T-helper 9 cell (primary cell): ENCODE measurements around the gene BRAF.
"Not testable (repeated sequence)": the region's sequence is repeated elsewhere in the genome, so short reads cannot be mapped to it uniquely, and the experiment has no call there.

Source experiments
- DNase-seq: peaks from one replicate; pipeline ENCODE4 v3.0.0-alpha.2; 2020

The BRAF gene

DNA sequence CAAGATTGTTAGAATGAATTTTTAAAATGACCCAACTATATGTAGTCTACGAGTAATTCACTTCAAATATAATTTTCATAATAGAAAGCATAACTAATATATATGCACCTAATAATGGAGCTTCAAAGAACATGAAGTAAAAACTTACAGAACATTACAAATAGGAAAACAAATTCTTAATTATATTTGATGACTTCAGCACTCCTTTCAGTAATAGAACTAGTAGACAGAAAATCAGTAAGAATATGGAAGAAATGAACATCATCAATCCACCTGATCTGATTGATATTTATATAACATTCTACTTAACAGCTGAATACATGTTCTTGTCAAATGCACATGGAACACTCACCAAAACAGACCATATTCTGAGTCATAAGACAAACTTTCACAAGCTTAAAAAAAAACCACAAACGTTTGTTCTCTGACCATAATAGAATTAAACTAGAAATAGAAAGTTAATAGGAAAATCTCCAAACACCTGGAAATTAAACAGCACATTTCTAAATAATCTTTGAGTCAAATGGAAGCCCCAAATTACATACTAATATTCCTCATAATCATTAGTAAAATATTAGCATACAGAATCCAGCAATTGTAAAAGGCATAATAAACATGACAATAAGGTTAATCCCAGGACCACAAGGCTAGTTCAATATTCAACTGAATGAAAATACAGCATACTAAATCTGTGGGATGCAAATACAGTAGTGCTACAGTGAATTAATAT lies 48.0 kb downstream of the BRAF start:
- no peak for DNase-seq

DNA sequence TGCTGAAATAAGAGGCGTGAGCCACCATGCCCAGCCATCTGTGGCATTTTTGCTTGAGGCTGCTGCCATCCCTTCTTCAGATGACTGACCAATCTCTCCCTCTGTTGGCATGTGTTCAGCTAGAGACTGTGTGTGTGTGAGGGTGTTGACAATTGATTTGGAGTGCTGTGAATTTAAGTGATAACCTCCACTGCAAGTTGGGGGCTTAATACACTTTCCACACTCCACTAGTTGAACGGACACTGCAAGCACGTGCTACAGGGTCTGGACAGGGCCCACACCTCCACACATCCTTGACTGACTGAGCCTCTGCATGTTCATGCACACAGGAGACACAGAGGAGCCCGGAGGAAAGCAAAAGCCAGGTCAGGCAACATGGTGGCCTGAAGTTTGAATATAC lies 51.3 kb downstream of the BRAF start:
- DNase-seq, result no peak

DNA sequence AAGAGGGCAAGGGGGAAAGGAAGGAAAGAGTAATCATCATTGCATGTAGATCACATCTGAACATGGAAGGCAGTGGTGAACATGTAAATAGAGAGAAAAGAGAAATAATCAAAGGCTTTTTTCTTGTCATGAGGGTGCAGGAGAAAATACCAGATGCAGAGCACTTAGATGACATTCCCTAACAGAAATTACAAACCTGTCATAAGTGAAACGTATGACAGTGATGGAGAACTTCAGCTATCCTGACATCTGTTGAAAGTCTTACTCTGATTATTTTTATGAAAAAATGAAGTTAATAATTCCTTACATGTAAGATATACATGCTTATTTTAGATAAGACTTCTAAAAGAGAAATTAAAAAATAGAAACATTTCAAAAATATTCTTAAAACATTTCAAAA lies 54.7 kb downstream of the BRAF start:
- no peak for DNase-seq

DNA sequence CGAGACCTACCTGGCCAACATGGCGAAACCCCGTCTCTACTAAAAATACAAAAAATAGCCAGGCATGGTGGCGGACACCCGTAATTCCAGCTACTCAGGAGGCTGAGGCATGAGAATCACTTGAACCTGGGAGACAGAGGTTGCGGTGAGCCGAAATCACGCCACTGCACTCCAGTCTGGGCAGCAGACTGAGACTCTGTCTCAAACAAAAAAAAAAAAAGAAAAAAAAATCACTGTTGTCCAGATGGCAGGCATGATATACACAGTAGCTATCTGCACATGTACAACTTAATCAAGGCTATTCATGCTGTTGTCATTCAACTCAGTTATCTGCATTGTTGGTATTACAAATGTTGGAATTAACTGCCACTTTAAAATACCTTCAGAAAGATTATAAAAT lies 55.3 kb downstream of the BRAF start:
- no peak for DNase-seq

DNA sequence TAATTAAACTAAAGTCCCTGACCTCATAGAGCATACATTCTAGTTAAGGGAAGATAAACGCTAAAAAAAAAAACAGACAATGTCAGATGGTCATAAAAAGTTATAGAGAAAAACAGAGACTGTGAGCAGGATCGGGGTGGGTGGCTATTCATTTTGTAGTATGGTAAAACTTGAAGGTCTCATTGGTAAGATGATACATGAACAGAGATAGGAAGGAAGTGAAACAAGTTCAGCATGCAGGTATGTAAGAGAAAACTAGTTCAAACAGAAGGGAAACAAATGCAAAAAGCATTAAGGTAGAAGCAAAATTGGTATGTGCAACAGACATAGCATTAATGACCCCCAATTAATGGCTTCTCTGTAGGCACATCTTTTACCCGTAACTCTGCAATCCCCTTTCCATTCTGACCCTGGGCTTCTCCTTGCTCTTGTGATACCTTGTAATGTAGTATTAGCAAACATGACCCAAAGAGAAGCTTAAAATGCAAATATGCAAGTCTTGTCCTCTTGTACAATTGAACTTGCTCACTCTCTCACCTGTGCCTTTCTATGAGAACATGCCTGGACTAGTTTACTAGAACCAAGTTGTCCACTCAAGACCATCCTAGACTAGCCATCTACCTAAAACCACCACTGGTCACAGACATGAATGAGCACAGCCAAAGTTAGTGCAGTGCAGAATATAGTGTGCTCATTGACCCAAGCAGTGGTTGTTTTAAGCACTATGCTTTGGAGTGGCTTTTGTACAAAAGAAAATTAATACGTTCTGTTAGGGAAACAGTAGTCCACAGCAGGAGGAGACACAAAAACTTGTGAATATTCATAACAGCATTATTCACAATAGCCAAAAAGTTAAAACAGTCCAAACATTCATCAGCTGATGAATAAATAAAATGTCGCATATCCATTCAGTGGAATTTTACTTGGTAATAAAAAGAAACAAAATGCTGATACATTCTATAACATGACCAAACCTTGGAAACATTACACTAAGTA lies 57.0 kb downstream of the BRAF start:
- DNase-seq, result no peak

DNA sequence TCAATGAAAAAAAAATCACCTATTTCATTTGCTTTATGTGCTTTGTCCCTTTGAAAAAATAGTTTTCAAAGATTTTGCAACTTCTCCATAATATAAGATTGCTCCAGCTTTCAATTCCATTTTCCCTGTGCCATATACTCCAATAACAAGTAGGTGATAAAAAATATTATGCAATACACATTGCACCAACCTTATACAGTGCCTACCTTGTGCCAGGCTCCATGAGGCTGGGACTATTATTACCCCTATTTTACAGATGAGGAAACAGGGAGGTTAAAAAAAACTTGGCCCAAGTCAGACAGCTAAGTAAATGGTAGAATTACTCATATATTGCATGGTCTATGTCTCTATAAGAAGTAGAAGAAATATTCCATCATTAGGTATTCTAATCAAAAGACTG lies 57.8 kb downstream of the BRAF start:
- DNase-seq, result no peak

DNA sequence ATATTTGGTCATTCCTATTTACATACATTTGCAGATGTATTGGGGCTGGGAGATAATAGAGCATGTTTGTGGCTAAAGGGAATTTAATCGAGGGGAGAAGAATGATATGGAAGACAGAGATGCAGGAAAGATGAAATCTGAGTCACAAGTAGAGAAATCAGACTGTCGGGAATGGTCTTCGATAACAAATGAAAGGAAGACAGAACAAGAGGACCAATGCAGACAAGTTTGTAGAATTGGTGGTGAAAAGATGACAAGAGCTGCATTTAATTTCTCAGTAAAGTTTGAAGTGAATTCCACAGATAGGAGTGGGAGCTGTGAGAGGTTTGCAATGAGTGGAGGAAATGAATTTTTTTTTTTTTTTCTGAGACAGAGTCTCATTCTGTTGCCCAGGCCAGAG lies 60.0 kb downstream of the BRAF start:
- no peak for DNase-seq

DNA sequence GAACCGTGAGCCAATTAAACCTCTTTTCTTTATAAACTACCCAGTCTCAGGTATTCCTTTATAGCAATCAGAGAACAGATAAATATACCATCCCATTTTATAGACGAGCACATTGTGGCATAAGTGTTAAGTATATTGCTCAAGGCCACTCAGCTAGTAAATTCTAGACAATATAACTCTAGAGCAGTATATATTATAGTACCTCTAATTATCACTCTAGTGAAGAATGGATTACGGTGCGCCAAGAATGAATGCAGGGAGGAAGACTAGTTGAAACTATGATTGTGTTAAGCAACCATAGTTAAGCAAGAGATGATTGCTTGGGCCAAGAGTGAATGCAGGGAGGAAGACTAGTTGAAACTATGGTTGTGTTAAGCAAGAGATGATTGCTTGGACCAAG lies 60.9 kb downstream of the BRAF start:
- DNase-seq, result no peak

DNA sequence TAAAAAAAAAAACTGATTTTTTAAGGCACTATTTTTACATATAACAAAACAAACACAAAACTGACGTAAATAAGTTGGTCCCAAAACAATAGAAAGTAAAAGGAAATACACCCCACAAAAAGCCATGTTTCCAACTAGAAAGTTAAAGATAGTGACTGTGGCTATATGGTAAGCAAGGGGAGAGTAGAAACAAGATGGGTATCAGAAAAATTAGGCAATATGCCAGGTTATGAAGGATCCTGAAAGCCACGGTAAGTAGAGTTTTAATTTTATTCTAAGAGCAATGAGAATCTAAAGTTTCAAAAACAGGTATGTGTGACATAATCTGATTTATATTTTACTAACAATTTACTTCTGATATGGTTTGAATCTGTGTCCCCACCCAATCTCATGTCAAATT lies 61.5 kb downstream of the BRAF start:
- DNase-seq, result no peak

DNA sequence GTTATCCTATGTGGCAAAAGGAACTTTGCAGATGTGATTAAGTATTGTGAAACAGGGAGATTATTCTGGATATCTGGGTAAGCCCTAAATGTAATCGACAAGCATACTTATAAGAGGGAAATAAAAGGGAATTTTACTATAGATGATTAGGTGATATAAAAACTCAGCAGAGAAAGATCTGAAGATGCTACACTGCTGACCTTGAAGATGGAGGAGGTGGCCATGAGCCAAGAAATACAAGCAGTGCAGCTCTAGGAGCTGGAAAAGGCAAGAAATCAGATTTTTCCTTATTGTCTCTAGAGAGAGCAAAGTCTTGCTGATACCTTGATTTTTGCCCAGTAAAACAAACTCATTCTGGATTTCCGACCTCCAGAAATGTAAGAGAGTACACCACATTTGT lies 67.7 kb downstream of the BRAF start:
- DNase-seq, result no peak

DNA sequence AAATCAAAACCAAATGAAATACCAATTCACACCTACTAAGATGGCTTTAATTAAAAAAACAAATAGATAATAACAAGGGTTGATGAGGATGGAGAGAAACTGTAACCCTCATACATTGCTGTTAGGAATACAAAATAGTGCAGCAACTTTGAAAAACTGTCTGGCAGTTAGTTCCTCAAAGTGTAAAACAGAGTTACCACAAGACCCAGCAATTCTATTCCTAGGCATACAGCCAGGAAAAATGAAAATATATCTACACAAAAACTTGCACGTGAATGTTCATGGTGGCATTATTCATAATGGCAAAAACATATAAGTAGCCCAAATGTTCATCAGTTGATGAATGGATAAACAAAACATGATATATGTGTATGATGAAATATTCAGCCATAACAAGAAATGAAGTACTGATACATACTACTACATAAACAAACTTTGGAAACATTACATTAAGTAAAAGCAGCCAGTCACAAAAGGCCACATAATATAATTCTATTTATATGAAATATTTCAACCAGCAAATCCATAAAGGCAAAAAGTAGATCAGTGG lies 83.5 kb downstream of the BRAF start:
- DNase-seq, result no peak

DNA sequence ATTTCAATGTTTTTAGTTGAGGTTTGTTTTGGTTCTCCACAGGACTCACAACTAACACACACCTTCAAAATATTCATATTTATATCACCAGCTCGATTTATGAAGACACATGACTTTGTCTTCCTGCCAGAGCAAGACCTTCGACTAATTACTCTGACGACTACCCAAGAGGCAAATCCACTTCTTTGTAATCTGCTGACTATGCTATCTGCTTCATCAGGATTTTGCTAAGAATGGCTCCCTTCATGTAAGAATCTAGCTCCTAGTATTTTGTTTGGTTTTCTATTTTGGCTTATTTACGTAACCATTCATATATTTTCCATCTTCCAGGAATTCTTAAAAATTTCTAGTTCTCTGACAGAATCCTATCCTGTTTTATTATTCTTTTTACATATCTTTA lies 93.0 kb downstream of the BRAF start:
- DNase-seq, result no peak

DNA sequence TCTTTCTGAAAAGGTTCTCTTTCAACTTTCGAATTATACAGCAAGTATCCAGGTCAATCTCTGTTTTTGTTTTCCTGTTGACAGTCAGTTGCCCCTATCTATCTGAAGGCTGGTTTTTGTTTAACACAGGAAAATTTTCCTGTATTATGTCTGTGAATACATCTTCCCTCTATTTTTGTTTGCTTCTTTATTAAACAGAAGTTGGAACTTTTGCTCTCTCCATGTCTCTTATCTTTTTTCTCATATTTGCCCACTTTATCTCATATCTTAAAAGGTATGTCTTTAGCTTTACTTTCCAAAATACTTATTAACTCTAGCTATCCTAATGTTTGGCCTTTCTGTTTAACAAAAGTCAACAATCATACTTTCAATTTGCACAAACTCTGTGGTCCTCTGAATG lies 95.0 kb downstream of the BRAF start:
- DNase-seq, result no peak

DNA sequence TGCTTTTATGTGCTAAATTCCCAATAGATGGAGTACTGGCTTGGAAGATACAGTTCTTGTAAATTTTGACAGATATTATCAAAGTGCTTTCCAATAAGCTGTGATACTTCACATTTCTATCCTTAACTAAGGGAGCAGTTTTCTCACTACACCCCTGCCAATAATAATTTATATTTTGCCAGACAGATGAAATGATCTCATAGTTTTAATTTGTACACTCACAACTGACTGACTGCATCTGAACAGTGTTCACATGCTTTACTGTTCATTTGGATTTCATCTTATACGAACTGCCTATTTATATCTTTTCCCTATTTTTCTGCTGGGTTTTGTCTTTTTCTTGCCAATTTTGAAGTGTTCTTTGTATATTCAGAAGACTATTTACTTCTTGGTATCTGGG lies 96.0 kb downstream of the BRAF start:
- DNase-seq, result no peak

DNA sequence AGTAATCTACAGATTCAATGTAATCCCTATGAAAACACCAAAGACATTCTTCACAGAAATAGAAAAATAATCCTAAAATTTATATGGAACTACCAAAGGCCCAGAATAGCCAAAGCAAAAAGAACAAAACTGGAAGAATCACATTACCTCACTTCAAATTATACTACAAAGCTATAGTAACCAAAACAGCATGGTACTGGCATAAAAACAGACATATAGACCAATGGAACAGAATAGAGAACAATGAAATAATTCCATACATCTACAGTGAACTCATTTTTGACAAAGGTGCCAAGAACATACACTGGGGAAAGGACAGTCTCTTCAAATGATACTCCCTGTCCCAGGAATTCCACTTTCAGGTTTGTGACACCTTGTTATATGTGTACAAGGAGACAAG lies 107.3 kb downstream of the BRAF start:
- DNase-seq, result not testable (repeated sequence)

DNA sequence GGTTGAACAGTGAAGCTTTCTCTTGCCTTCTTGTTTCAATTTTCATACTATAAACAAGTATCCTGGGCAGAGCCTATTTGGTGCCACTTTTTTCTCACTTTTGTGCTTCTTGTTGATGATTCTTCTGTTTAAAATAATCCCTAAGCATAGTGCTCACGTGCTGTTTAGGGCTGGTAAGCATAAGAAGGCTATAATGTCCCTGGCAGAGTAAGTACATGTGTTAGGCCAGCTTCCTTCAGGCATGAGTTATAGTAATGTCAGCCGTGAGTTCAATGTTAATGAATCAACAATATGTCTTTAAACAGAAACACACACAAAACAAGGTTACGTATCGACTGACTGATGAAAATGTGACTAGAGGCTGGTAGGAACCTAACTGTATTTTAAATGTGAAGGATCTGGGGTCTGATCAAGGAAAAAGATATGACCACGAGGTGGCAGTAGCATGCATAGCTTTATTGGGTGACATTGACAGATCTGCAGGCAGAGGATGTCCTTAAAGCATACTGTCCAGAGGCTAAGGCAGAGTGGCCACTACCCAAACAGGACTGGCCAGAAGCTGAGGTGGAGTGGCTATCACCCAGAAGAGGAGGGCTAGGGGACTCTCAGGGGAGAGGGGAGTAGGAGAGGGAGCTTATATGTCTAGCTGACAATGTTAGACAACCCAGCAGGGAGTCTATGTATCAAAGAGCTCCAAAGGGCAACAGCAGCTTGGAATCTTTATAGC lies 113.7 kb downstream of the BRAF start:
- peak; percentile 43 for DNase-seq

DNA sequence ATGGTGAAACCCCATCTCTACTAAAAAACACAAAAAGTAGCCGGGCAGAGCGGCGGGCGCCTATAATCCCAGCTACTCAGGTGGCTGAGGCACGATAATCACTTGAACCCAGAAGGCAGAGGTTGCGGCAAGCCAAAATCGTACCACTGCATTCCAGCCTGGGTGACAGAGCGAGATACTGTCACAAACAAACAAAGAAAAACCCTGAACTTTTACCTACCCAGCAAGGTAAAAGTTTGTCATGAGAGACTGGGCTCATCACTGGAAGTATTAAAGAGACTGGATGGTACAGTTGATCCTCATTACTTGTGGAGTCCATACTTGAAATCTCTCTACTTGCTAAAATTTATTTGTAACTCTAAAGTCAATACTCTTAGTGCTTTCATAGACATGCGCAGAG lies 114.3 kb downstream of the BRAF start:
- no peak for DNase-seq

DNA sequence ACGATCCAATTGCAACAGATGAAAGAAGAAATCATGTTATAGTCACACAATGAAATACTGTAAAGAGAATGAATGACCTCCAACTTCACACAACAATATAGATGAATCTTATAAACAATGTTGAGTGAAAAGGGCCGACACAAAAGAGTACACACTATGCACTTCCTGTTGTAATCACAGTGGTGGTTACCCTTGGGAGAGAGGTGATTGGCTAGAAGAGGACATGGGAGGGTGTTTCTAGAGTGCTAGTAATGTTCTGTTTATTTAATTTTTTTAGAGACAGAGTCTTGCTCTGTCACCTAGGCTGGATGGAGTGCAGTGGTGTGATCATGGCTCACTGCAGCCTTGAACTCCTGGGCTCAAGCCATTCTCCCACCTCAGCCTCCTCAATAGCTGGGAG lies 145.8 kb downstream of the BRAF start:
- DNase-seq, result no peak

DNA sequence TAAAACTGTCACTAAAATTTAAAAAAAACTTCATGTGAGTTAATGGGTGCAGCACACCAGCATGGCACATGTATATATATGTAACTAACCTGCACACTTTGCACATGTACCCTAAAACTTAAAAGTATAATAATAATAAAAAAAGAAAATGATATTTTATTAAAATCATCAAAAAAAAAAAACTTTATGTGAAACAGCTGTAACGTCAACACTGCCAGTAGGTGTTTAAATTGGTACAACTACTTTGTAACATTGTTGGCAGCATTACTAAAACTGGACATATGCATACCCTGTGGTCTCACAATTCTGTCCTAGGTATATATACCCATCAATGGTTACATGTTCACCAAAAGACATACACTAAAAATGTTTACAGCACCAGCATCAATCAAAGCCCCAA lies 146.2 kb downstream of the BRAF start:
- no peak for DNase-seq

DNA sequence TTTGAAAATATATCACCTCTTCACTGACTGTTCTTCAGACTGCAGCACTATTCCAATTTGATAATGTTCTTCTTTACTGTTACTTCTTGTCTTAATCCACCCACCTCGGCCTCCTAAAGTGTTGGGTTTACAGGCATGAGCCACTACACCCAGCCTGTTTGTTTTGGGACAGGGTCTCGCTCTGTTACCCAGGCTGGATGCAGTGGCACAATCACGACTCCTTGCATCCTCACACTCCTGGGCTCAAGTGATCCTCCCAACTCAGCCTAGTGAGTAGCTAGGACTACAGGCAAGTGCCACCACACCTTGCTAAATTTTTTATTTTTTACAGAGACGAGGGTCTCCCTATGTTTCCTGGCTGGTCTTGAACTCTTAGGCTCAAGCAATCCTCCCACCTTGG lies 150.4 kb downstream of the BRAF start:
- DNase-seq, result no peak

DNA sequence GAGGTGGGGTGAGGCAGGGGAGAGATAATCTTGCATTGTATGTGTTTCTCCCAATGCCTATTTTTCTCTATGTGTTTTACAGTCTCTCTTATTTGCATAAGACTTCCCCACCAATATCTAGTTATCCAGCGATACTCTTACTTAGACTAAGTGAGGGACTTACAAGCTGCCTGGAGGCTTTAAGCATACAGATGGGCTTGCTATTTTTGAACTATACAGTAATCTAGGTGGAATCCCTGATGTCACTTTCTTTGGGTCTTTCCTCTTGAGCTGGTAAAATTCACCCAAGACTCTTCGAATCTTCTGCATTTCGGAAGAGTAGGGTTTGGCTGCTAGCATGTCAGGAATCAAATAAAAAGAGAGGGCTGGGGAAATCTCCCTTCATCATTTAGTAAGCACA lies 151.6 kb downstream of the BRAF start:
- DNase-seq, result no peak

DNA sequence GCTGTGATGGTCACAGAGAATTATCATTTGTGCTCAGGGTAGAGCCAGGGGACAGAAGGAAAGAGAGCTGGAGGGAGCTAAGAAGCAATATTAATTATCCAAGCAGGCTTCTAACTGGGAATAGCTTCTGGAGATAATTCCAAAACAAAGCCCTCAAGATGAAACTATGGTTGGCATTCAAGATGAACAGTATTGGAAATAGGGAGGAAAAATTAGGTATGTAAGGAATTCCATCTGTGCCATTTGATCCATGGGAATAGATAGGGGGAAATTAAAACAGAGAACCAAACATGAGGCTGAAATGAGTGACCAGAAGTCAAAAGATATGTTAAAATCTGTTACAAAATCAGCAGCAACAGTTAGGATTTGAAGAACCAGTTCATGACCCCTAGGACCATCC lies 152.9 kb downstream of the BRAF start:
- DNase-seq, result no peak

DNA sequence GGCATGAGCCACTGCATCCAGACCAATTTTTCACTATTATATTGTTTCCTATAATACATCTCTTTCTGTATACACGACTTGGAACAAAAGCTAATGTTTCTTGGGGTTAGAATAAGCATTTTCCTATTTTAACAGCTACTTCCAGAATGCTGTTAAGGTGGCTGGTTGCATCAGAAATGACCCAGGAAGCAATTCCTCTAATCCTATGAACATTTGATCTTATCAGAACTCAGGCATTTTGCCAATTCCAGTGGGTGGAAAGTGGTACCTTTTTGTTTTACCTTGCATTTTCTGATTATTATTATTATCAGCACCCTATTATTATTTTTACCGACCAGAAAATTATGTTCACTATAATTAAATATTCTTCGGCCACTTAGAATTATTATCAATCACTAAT lies 154.9 kb downstream of the BRAF start:
- no peak for DNase-seq
